Panc1 (cell line): ENCODE data around the gene ERO1A.

ENCODE experiments used
- POLR2AphosphoS5 ChIP-seq: IDR thresholded peaks from 2 replicates; pipeline ENCODE4 v1.6.1; 2012; ENCODE audit warnings: mild to moderate bottlenecking, low read depth, low read length, moderate library complexity
- SIN3A ChIP-seq: IDR thresholded peaks from 2 replicates; pipeline ENCODE4 v1.6.1; 2012; ENCODE audit warnings: low read depth, mild to moderate bottlenecking, low read length, moderate library complexity, borderline replicate concordance; ENCODE audit not compliant: insufficient read depth
- TCF7L2 ChIP-seq: IDR thresholded peaks from 2 replicates; pipeline ENCODE4 v1.6.1; 2011; ENCODE audit warnings: mild to moderate bottlenecking, low read depth, low read length, inconsistent platforms
- TF ChIP-seq, protein P1 (sequence below): fragments of 450-650 bp; IDR thresholded peaks from 2 replicates; pipeline ENCODE4 v1.5.1; 2017; ENCODE audit warnings: mild to moderate bottlenecking
- TF ChIP-seq, protein P2 (sequence below), 2 experiments: IDR thresholded peaks; 2 replicates each; pipeline ENCODE4 v1.6.1; 2011 to 2012; ENCODE audit warnings: low read depth in 2 of 2, control low read depth in 1 of 2, low read length in 1 of 2, mild to moderate bottlenecking in 1 of 2, moderate library complexity in 1 of 2; ENCODE audit not compliant: insufficient read depth in 1 of 2

DNA sequence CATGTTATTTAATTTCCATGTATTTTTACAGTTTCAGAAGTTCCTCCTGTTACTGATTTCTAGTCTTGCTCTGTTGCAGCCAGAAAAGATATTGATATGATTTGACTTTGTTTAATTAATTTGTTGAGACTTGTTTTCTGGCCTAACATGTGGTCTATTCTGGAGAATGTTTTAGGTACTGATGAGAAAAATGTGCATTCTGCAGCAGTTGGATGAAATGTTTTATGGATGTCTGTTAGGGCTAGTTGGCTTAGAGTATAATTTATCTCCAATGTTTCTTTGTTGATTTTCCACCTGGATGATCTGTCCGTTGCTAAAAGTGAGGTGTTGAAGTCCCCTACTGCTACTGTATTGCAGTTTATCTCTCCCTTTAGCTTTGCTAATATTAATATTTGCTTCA is 88.3 kb downstream of the ERO1A start:
- TF ChIP-seq, protein P1, sequence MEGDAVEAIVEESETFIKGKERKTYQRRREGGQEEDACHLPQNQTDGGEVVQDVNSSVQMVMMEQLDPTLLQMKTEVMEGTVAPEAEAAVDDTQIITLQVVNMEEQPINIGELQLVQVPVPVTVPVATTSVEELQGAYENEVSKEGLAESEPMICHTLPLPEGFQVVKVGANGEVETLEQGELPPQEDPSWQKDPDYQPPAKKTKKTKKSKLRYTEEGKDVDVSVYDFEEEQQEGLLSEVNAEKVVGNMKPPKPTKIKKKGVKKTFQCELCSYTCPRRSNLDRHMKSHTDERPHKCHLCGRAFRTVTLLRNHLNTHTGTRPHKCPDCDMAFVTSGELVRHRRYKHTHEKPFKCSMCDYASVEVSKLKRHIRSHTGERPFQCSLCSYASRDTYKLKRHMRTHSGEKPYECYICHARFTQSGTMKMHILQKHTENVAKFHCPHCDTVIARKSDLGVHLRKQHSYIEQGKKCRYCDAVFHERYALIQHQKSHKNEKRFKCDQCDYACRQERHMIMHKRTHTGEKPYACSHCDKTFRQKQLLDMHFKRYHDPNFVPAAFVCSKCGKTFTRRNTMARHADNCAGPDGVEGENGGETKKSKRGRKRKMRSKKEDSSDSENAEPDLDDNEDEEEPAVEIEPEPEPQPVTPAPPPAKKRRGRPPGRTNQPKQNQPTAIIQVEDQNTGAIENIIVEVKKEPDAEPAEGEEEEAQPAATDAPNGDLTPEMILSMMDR = no peak
- TF ChIP-seq POLR2AphosphoS5 (no peak), TCF7L2 (no peak), SIN3A (no peak)
- TF ChIP-seq, protein P2, sequence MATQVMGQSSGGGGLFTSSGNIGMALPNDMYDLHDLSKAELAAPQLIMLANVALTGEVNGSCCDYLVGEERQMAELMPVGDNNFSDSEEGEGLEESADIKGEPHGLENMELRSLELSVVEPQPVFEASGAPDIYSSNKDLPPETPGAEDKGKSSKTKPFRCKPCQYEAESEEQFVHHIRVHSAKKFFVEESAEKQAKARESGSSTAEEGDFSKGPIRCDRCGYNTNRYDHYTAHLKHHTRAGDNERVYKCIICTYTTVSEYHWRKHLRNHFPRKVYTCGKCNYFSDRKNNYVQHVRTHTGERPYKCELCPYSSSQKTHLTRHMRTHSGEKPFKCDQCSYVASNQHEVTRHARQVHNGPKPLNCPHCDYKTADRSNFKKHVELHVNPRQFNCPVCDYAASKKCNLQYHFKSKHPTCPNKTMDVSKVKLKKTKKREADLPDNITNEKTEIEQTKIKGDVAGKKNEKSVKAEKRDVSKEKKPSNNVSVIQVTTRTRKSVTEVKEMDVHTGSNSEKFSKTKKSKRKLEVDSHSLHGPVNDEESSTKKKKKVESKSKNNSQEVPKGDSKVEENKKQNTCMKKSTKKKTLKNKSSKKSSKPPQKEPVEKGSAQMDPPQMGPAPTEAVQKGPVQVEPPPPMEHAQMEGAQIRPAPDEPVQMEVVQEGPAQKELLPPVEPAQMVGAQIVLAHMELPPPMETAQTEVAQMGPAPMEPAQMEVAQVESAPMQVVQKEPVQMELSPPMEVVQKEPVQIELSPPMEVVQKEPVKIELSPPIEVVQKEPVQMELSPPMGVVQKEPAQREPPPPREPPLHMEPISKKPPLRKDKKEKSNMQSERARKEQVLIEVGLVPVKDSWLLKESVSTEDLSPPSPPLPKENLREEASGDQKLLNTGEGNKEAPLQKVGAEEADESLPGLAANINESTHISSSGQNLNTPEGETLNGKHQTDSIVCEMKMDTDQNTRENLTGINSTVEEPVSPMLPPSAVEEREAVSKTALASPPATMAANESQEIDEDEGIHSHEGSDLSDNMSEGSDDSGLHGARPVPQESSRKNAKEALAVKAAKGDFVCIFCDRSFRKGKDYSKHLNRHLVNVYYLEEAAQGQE (IDR thresholded peaks at IDR 0.05; ENCODE audit: insufficient read depth in 1 of 2, low read depth in 2 of 2, low read length in 1 of 2) = no peak
